Adipocyte (in vitro differentiated cells): ENCODE results near the gene ARFGEF2.
"Not testable (repeated sequence)": the region's sequence is repeated elsewhere in the genome, so short reads cannot be mapped to it uniquely, and the experiment has no call there.

Experiments
- DNase-seq: peaks from one replicate; pipeline ENCODE4 v3.0.0-alpha.2; 2015; ENCODE audit warnings: low read depth
- H3K27me3 ChIP-seq: replicated peaks from 2 replicates; pipeline ENCODE4 v1.7.0; 2013; ENCODE audit warnings: mild to moderate bottlenecking, low read length, moderate library complexity; ENCODE audit not compliant: control insufficient read depth, insufficient read depth
- H3K36me3 ChIP-seq: 2 replicates; pipeline ENCODE4 v1.7.0; 2013; ENCODE audit warnings: low read length, mild to moderate bottlenecking, moderate library complexity; ENCODE audit not compliant: control insufficient read depth, insufficient read depth, severe bottlenecking
- H3K4me1 ChIP-seq: 2 replicates; pipeline ENCODE4 v1.7.0; 2013; ENCODE audit warnings: mild to moderate bottlenecking, low read length, moderate library complexity; ENCODE audit not compliant: control insufficient read depth, insufficient read depth
- H3K4me3 ChIP-seq: 2 replicates; pipeline ENCODE4 v1.7.0; 2013; ENCODE audit warnings: mild to moderate bottlenecking, low read length, moderate library complexity
- H3K9ac ChIP-seq: 2 replicates; pipeline ENCODE4 v1.7.0; 2013; ENCODE audit warnings: mild to moderate bottlenecking, low read length, moderate library complexity
- H3K9me3 ChIP-seq: 2 replicates; pipeline ENCODE4 v1.7.0; 2013; ENCODE audit warnings: mild to moderate bottlenecking, low read length, moderate library complexity; ENCODE audit not compliant: control insufficient read depth

ARFGEF2 gene

DNA sequence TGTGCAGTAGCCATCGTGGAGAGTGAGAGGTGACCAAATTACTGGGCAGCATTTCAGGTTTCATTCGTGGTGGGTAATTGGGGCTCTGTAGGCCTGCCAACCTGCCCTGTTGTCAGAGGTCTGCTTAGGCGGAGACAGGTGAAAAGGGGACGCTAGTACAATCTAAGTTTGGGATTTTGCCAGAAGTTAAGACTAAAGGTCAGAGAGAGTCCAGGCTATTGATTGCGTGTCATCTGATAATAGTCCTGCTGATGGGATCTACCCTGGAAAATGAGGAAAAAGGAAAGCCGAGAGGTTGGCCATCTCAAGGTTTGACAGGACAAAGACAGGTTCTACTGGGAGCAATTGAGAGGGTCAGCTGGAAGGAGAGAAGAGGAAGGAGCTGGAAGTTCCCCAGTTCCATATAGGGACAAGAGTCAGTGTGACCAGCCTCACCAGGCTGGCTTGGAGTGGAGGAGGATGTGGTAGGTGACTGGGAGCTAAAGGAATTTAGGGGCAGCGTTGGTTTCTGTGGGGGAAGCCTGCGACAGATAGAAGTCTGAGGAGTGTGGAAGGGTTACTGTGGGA, 10.9 kb downstream of the ARFGEF2 start:
- Histone ChIP-seq H3K27me3 (no peaks in the 10 kb centered on the region), H3K9ac (no peak overlapping the region), H3K4me3 (no peak overlapping the region), H3K4me1 (peaks cover 29% of the 10 kb centered on the region), H3K36me3 (no peaks in the 10 kb centered on the region), H3K9me3 (no peaks in the 10 kb centered on the region)
- no peak for DNase-seq

DNA sequence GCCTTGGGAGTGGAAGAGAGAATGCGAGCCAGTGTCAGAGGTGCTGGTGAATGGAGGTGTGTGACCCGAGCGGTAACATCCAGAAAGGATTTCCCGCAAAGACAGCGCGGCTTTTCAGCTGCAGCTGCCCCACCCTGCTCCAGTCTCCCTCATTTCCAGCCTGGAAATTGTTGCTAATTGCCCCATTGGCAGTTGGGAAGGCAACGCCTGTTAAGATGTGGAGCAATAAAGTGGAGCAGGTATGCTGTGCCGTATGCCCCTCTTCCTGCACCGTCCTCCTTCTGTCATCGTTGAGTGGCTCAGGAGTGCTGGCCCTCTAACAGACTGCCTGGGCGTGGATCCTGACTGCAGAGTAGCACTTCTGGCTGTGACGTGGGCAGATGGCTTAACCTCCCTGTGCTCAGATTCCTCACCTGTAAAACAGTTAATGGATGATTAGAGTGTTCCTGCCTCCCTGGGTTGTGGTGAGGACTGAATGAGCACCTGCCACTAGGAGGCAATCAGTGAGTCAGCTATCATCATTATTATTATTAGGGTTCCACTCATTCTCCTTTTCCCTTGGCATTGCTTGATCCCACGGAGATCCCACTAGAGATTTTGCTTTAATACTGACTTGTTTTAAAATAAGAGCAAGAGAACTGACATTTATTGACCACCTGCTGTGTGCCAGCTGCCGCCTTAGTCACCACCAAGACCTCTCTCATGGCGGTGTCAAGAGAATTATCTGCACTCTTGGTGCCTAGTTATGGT, 11.7 kb downstream of the ARFGEF2 start:
- peaks cover 29% of the 10 kb centered on the region for H3K4me1 ChIP-seq
- H3K9me3 ChIP-seq: no peaks in the 10 kb centered on the region
- no peaks in the 10 kb centered on the region for H3K27me3 ChIP-seq
- no peak for DNase-seq
- no peak overlapping the region for H3K9ac ChIP-seq
- H3K36me3 ChIP-seq: no peaks in the 10 kb centered on the region
- H3K4me3 ChIP-seq: no peak overlapping the region

DNA sequence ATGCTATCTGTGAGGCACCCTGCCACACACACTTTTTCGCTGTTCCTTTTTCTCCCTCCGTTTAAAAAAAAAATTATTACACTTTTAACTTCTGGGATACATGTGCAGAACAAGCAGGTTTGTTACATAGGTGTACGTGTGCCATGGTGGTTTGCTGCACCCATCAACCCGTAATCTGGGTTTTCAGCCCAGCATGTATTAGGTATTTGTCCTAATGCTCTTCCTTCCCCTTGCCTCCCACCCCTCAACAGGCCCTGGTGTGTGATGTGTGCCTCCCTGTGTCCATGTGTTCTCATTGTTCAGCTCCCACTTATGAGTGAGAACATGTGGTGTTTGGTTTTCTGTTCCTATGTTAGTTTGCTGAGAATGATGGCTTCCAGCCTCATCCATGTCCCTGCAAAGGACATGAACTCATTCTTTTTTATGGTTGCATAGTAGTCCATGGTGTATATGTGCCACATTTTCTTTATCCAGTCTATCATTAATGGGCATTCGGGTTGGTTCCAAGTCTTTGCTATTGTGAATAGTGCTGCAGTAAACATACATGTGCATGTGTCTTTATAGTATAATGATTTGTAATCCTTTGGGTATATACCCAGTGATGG, 12.9 kb downstream of the ARFGEF2 start:
- not testable (repeated sequence) for H3K9me3 ChIP-seq, DNase-seq, H3K36me3 ChIP-seq, H3K9ac ChIP-seq, H3K27me3 ChIP-seq, H3K4me3 ChIP-seq
- H3K4me1 ChIP-seq: peaks cover 20% of the 10 kb centered on the region

DNA sequence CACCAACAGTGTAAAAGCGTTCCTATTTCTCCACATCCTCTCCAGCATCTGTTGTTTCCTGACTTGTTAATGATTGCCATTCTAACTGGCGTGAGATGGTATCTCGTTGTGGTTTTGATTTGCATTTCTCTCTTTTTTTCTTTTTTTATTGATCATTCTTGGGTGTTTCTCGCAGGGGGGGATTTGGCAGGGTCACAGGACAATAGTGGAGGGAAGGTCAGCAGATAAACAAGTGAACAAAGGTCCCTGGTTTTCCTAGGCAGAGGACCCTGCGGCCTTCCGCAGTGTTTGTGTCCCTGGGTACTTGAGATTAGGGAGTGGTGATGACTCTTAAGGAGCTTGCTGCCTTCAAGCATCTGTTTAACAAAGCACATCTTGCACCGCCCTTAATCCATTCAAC, 13.5 kb downstream of the ARFGEF2 start:
- H3K27me3 ChIP-seq, H3K9me3 ChIP-seq, H3K9ac ChIP-seq, H3K4me3 ChIP-seq, H3K36me3 ChIP-seq, DNase-seq: not testable (repeated sequence)
- H3K4me1 ChIP-seq: peaks cover 14% of the 10 kb centered on the region

DNA sequence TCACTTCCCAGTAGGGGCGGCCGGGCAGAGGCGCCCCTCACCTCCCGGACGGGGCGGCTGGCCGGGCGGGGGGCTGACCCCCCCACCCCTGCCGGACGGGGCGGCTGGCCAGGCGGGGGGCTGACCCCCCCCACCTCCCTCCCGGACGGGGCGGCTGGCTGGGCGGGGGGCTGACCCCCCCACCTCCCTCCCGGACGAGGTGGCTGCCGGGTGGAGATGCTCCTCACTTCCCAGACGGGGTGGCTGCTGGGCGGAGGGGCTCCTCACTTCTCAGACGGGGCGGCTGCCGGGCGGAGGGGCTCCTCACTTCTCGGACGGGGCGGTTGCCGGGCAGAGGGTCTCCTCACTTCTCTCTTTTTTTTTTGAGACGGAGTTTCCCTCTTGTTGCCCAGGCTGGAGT, 14.7 kb downstream of the ARFGEF2 start:
- not testable (repeated sequence) for H3K9me3 ChIP-seq, H3K36me3 ChIP-seq

DNA sequence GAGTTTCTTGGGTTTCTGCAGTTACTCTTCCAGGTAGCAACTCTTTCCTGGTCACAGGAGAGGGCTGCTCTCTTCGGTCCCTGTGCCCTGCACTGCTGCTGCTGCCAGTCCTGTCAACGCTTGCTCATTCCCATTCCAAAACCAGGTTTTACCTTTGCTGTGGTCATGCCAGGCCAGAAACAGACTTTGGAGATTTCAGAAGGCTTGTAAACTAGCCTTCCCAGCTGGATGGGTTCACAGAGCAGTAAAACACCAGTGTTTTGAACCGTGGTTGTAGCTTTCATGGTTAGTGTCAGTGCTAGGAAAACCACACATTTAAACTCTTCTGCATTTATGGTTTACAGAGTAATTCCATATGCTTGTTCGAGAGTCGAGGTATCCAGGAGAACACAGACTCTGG, 16.2 kb downstream of the ARFGEF2 start:
- DNase-seq: no peak
- Histone ChIP-seq H3K9ac (no peak overlapping the region), H3K27me3 (no peaks in the 10 kb centered on the region), H3K36me3 (peaks cover 17% of the 10 kb centered on the region), H3K4me3 (no peak overlapping the region), H3K9me3 (no peaks in the 10 kb centered on the region), H3K4me1 (no peaks in the 10 kb centered on the region)

More for the DNA sequence above, 14.7 kb downstream of the ARFGEF2 start:
- not testable (repeated sequence) for DNase-seq, H3K4me1 ChIP-seq, H3K27me3 ChIP-seq, H3K9ac ChIP-seq, H3K4me3 ChIP-seq

DNA sequence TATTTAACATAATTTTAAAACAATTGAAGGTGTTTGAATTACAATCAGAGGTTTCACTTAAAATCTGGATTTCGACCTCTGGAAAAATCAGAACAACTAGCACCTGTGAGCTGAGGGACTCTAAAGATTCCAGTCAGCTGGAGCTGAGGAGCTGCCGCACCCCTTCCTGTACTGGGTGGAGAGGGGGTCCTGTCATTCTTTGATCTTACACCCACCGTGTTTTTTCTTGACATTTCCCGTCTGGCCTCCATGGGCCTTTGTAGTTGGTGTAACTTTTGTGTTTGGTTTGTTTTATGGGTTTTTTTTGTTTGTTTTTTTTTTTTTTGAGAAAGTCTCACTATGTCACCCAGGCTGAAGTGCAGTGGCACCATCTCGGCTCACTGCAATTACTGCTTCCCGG, 17.2 kb downstream of the ARFGEF2 start:
- H3K4me3 ChIP-seq: no peak overlapping the region
- peaks cover 26% of the 10 kb centered on the region for H3K36me3 ChIP-seq
- H3K27me3 ChIP-seq: no peaks in the 10 kb centered on the region
- H3K4me1 ChIP-seq: no peaks in the 10 kb centered on the region
- no peak overlapping the region for H3K9ac ChIP-seq
- no peaks in the 10 kb centered on the region for H3K9me3 ChIP-seq
- no peak for DNase-seq

DNA sequence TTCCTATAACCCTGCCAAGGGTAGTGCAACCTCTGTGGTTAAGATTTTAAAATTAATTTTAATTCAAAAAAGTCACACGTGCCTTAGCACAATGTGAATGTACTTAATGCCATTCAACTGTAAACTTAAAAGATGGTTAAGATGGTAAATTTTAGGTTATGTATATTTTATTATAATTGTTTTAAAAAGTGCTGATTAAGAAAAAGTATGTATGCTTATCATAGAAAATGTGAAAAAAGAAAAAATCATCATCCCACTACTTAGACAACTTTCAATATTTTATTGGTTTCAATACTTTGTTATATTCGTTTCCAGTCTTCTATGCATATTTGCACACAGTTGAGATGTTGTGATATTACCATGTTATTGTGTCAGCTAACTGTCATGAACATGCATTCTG, 18.7 kb downstream of the ARFGEF2 start:
- H3K4me1 ChIP-seq: no peaks in the 10 kb centered on the region
- no peaks in the 10 kb centered on the region for H3K27me3 ChIP-seq
- DNase-seq: no peak
- H3K9me3 ChIP-seq: no peaks in the 10 kb centered on the region
- H3K4me3 ChIP-seq: no peak overlapping the region
- H3K36me3 ChIP-seq: peaks cover 41% of the 10 kb centered on the region
- H3K9ac ChIP-seq: no peak overlapping the region

DNA sequence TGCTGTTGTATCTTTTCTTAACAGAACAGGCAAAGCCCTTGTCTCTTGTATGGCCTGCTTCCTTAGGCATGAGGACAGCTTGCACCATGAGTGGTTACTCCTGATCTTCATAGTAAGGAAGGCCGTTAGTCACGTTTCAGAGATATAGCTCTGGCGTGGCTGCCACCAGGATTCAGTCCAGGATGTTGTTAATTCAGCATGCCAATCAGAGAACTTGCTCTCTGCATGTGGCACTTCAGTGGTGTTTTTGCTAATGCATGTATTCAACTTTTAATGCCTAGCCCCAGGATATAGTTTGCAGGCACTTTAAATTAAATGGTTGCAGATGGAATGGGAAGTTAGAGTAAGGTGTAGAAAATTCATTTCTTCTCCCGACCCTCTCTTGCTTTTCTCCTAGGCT, 20.0 kb downstream of the ARFGEF2 start:
- peaks cover 4% of the 10 kb centered on the region for H3K4me1 ChIP-seq
- no peaks in the 10 kb centered on the region for H3K9me3 ChIP-seq
- DNase-seq: no peak
- H3K36me3 ChIP-seq: peaks cover 47% of the 10 kb centered on the region
- no peak overlapping the region for H3K9ac ChIP-seq
- no peak overlapping the region for H3K4me3 ChIP-seq
- H3K27me3 ChIP-seq: no peaks in the 10 kb centered on the region

DNA sequence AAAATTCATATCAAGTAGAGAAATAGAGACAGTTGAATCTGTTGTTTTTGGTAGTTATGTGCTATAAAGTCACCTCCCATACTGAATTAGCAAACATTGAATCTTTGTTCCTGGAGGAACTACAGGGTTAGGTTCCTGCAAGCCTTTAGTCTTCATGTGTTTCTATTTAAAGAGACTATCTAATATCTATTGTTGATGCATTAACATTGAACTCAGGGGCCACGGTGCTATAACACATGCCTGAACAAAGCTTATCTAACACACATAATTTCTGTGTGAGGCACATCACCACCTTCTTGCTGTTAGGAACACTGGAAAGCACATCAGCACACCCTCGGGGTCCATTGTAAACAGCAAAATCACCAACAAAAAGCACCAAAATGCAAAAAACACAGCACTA, 21.2 kb downstream of the ARFGEF2 start:
- H3K4me1 ChIP-seq: peaks cover 4% of the 10 kb centered on the region
- no peak overlapping the region for H3K4me3 ChIP-seq
- no peak overlapping the region for H3K9ac ChIP-seq
- DNase-seq: no peak
- H3K9me3 ChIP-seq: no peaks in the 10 kb centered on the region
- H3K27me3 ChIP-seq: no peaks in the 10 kb centered on the region
- H3K36me3 ChIP-seq: peaks cover 47% of the 10 kb centered on the region

DNA sequence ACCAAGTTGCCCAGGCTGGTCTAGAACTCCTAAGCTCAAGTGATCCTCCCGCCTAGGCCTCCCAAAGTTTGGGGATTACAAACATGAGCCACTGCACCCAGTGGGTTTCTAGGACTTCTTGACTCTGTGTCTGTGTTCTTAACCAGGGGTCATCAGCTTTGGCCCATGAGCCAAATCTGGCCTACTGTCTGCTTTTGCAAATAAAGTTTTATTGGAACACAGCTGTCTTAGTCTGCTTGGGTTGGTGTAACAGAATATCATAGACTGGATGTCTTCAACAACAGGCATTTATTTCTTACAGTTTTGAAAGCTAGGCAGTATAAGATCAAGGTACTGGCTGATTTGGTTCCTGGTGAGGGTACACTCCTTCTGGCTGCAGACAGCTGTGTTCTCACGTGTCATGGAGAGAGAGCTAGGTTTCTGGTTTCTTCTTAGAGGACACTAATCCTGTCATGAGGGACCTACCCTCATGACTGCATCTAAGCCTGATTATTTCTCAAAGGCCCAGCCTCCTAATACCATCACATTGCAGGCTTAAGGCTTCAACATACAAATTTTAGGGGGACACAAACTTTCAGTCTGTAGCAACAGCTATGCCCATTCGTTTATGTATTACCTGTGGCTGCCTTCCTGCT, 23.3 kb downstream of the ARFGEF2 start:
- peaks cover 65% of the 10 kb centered on the region for H3K36me3 ChIP-seq
- no peak for DNase-seq
- H3K9me3 ChIP-seq: no peaks in the 10 kb centered on the region
- no peak overlapping the region for H3K4me3 ChIP-seq
- no peak overlapping the region for H3K9ac ChIP-seq
- peaks cover 4% of the 10 kb centered on the region for H3K4me1 ChIP-seq
- H3K27me3 ChIP-seq: no peaks in the 10 kb centered on the region
